GM12878 (cell line): ENCODE results near the gene TNFAIP2.

Experiments used
- EZH2 ChIP-seq: IDR thresholded peaks from 2 replicates; pipeline ENCODE4 v1.6.1; 2012; ENCODE audit warnings: low read depth, mild to moderate bottlenecking, control low read depth, inconsistent platforms, low read length, borderline replicate concordance; ENCODE audit not compliant: control insufficient read depth
- IKZF1 ChIP-seq: fragments of 450-650 bp; conservative IDR thresholded peaks from 2 replicates; pipeline ENCODE4 v1.6.1; 2017; ENCODE audit warnings: antibody characterized with exemption, mild to moderate bottlenecking
- NFYB ChIP-seq: IDR thresholded peaks from 2 replicates; pipeline ENCODE4 v1.6.1; 2011; ENCODE audit warnings: low read depth, mild to moderate bottlenecking, low read length, improper control_type of control experiment, moderate library complexity; ENCODE audit not compliant: insufficient read depth
- NRF1 ChIP-seq: conservative IDR thresholded peaks from 2 replicates; pipeline ENCODE4 v1.6.1; 2011; ENCODE audit warnings: mild to moderate bottlenecking, low read depth, low read length, improper control_type of control experiment
- RCOR1 ChIP-seq: conservative IDR thresholded peaks from 2 replicates; pipeline ENCODE4 v1.6.1; 2012; ENCODE audit warnings: low read depth, low read length, improper control_type of control experiment
- TCF7 ChIP-seq: IDR thresholded peaks from 2 replicates; pipeline ENCODE4 v1.6.1; 2014; ENCODE audit warnings: antibody characterized with exemption, borderline replicate concordance
- TF ChIP-seq, protein P1 (sequence below), 3 experiments: IDR thresholded peaks in 2 of 3; conservative IDR thresholded peaks in 1 of 3; 2 replicates each; pipeline ENCODE4 v1.5.1; 2011; ENCODE audit warnings: low read depth in 3 of 3, low read length in 3 of 3, mild to moderate bottlenecking in 3 of 3, control low read depth in 2 of 3, moderate library complexity in 2 of 3, inconsistent platforms in 1 of 3, mixed read lengths in 1 of 3; ENCODE audit not compliant: control insufficient read depth in 2 of 3, insufficient read depth in 1 of 3; ENCODE audit errors: extremely low read depth in 1 of 3

DNA sequence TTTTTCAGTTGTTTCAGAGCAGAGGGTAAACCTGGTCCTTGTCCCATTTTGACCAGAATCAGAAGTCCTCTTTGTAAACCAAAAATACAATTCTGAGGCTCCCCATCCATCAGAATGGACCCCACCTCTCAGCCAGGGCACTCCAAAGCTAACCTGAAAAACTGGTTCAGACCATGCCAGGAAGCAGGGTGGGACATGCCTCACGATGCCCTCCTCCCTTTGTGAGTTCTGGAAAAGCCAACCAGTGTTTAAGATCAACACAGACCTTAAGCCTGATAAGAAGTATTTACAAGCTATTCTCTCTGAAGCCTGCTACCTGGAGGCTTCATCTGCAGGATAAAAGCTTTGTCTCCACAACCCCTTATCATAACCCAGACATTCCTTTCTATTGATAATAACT lies 35.4 kb downstream of the TNFAIP2 start:
- no peak for TF ChIP-seq NRF1
- no peak for TF ChIP-seq IKZF1
- no peak for TF ChIP-seq NFYB
- TF ChIP-seq TCF7: no peak
- TF ChIP-seq, protein P1, sequence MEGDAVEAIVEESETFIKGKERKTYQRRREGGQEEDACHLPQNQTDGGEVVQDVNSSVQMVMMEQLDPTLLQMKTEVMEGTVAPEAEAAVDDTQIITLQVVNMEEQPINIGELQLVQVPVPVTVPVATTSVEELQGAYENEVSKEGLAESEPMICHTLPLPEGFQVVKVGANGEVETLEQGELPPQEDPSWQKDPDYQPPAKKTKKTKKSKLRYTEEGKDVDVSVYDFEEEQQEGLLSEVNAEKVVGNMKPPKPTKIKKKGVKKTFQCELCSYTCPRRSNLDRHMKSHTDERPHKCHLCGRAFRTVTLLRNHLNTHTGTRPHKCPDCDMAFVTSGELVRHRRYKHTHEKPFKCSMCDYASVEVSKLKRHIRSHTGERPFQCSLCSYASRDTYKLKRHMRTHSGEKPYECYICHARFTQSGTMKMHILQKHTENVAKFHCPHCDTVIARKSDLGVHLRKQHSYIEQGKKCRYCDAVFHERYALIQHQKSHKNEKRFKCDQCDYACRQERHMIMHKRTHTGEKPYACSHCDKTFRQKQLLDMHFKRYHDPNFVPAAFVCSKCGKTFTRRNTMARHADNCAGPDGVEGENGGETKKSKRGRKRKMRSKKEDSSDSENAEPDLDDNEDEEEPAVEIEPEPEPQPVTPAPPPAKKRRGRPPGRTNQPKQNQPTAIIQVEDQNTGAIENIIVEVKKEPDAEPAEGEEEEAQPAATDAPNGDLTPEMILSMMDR (IDR thresholded peaks at IDR 0.05 in 2 of 3, conservative IDR thresholded peaks at IDR 0.05 in 1 of 3; ENCODE audit: control insufficient read depth in 2 of 3, extremely low read depth in 1 of 3, insufficient read depth in 1 of 3, low read depth in 3 of 3, low read length in 3 of 3): no peak
- TF ChIP-seq EZH2: no peak
- no peak for TF ChIP-seq RCOR1
